Purkinje cell (primary cell): ENCODE data around the gene NR1D1. TPM values are rescaled to one million over a fixed set of nuclear protein-coding genes. Genes with fewer than 3 reads are reported as not detected.

Source experiments
- polyA plus RNA-seq: library from polyadenylated mRNA; unstranded; fragments of >200 nt; fragmentation: Nextera tagmentation; gene quantifications from 2 replicates; pipeline ENCODE4 v1.2.1, GENCODE V29; 2014

Gene NR1D1
- 5.1 and 10.0 TPM in 2 replicates for polyA plus RNA-seq

DNA sequence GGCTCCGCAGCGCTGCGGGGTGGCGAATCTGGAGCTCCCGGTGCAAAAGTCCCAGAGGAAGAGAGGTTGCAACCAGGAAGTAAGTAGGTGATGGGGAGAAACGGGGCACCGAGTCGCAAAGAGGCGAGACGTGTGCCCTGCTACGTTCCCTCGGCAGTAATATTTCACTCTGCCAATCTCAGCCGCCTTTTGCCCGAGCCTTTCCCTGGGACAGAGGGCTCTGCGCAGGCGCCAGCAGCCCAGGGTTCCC lies at the start of gene NR1D1:
NR1D1 (minus strand) TSS at position 171 of the 250 bp plus-strand sequence. CDS start 495 bp downstream, outside the sequence.

DNA sequence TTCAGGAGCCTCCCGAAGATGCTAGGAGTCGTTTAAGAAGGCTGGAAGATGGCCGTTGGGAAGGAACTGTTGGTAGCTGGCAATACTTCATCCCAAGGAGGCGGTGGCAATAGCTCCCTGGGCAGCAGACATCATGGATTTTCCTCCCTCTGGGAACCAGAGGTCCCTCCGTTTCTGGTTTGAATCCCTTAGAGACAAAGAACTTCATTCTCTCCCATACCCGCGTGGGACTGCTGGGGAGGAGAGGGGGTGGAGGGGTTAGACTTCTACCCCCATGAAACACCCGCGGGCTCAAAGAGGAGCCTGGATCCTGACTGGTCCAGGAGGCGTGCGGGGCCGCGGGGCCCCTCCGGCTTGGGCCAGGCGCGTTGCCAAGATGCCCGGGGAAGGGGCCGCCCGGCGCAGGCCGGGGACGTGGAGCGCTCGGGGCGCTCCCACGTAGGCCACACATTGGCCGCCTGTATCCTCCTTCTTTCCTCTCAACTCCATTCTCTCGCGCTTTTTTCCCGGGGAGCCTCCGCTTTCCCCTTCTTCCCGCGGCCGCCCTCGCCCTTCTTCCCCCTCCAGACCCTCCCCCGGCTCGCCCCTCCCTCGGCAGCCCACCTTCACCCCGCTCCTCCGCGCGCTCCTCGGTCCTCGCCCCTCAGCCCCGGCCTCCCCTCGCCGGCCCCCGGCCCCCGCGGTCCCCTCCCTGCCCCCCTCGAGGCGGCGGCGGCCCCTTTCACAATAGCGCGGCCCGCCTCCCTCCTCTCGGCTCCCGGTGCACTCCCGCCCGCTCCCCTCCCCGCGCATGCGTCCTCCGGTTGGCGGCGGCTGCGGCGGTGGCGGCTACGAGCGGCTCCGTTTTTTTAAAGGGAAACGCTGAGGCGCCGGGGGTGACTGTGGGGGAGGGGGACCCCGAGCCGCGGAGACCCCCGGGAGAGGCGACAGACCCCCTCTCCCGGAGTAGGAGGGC lies 21.1 kb upstream of the NR1D1 start, which contains the start of gene MSL1:
MSL1 (plus strand) TSS at position 791 of the 955 bp plus-strand sequence. CDS start 642 bp downstream, outside the sequence.

DNA sequence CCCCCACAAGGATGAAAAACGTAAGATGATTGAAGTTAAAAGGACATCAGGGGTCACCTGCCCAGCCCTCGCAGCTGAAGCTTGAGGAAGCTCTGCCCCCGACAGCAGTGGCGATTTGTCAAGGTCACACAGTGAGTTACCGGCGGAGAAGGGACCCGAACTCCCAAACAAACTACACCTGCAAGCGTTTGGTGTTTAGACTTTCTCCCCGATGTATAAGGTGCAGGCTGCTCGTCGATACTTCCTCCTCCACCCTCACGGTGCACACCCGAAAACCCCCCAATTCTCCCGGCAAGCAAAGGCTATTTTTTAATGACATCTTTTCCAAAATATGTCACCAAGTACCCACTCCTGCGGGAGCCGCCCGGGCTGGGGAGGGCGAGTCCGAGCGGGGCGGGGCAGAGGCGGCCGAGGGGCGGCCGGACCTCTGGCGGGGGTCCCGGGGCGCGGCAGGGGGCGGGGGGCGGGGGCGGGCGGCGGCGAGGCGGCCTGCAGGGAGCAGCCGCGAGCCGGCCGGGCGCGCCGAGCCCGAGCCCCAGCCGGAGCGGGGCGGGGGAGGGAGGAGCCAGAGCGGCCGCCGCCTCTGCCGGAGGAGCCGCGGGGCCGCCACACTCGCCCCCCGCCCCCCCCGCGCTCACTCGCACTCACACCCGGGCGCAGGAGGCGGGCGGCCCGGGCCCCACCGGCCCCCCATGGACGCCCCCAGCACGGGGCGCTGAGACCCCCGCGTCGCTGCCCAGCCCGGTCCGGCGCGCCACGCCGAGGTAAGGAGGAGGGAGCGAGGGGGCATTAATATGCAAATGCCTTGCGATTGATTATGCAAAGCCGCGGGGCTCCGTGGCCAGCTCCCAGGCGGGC lies 37.8 kb downstream of the NR1D1 start, which contains the start of gene THRA:
THRA (plus strand) TSS at position 637 of the 858 bp plus-strand sequence. CDS start 11,524 bp downstream, outside the sequence.

Other genes starting within 250 kb of the NR1D1 start
- 0.10 TPM in 1 of 2 replicates, not detected in the other for gene IKZF3, start 236.3 kb downstream of the NR1D1 start, polyA plus RNA-seq
- gene ZPBP2, start 232.4 kb downstream of the NR1D1 start, polyA plus RNA-seq = not detected in 2 replicates
- 2.9 TPM in 1 of 2 replicates, not detected in the other for gene GSDMB, start 182.0 kb downstream of the NR1D1 start, polyA plus RNA-seq
- gene ORMDL3, start 173.0 kb downstream of the NR1D1 start, polyA plus RNA-seq = 32.9 and 42.7 TPM in 2 replicates
- gene LRRC3C, start 172.9 kb downstream of the NR1D1 start, polyA plus RNA-seq = not detected in 2 replicates
- not detected in 2 replicates for gene GSDMA, start 137.6 kb downstream of the NR1D1 start, polyA plus RNA-seq
- 4.0 and 6.0 TPM in 2 replicates for gene PSMD3, start 119.8 kb downstream of the NR1D1 start, polyA plus RNA-seq
- not detected in 2 replicates for gene CSF3, start 85.1 kb downstream of the NR1D1 start, polyA plus RNA-seq
- 6.3 and 10.1 TPM in 2 replicates for gene MED24, start 46.2 kb downstream of the NR1D1 start, polyA plus RNA-seq
- 8.4 and 9.1 TPM in 2 replicates for gene THRA, start 37.6 kb downstream of the NR1D1 start, polyA plus RNA-seq
- 14.9 and 15.2 TPM in 2 replicates for gene MSL1, start 21.4 kb upstream of the NR1D1 start, polyA plus RNA-seq
- gene CASC3, start 39.9 kb upstream of the NR1D1 start, polyA plus RNA-seq = 9.1 and 16.2 TPM in 2 replicates
- gene RAPGEFL1, start 76.9 kb upstream of the NR1D1 start, polyA plus RNA-seq = 4.1 and 5.0 TPM in 2 replicates
- gene WIPF2, start 118.7 kb upstream of the NR1D1 start, polyA plus RNA-seq = 6.8 and 7.7 TPM in 2 replicates
- gene CDC6, start 187.3 kb upstream of the NR1D1 start, polyA plus RNA-seq = not detected in 2 replicates
- gene RARA, start 208.6 kb upstream of the NR1D1 start, polyA plus RNA-seq = 0.35 and 0.50 TPM in 2 replicates